Mesenchymal stem cell (in vitro differentiated cells and primary cell): ENCODE data around the gene FANCI.

ENCODE experiments used
- DNase-seq: peaks from one replicate; pipeline ENCODE4 v3.0.0-alpha.2; 2013
- H2AFZ ChIP-seq: one replicate; pipeline ENCODE4 v1.6.1; 2013; ENCODE audit warnings: low read depth, mild to moderate bottlenecking, control low read depth, inconsistent platforms, low read length, moderate library complexity
- H2AK5ac ChIP-seq: 2 replicates; pipeline ENCODE4 v1.6.1; 2013; ENCODE audit warnings: low read length, moderate library complexity, mild to moderate bottlenecking, inconsistent platforms; ENCODE audit not compliant: severe bottlenecking
- H2BK120ac ChIP-seq: one replicate; pipeline ENCODE4 v1.6.1; 2013; ENCODE audit warnings: low read depth, mild to moderate bottlenecking, inconsistent platforms, low read length, moderate library complexity
- H2BK12ac ChIP-seq, 2 experiments: one replicate each; pipeline ENCODE4 v1.6.1; 2013; ENCODE audit warnings: inconsistent platforms in 2 of 2, low read length in 2 of 2, mild to moderate bottlenecking in 2 of 2, moderate library complexity in 2 of 2, control low read depth in 1 of 2
- H2BK15ac ChIP-seq: one replicate; pipeline ENCODE4 v1.6.1; 2013; ENCODE audit warnings: mild to moderate bottlenecking, low read depth, inconsistent platforms; ENCODE audit not compliant: poor library complexity, severe bottlenecking
- H2BK5ac ChIP-seq: 2 replicates; pipeline ENCODE4 v1.6.1; 2013; ENCODE audit warnings: low read depth, mild to moderate bottlenecking, low read length, control low read depth, inconsistent platforms; ENCODE audit not compliant: poor library complexity, severe bottlenecking
- H3K14ac ChIP-seq, 2 experiments: one replicate each; pipeline ENCODE4 v1.6.1; 2013; ENCODE audit warnings: inconsistent platforms in 2 of 2, low read length in 2 of 2, control low read depth in 1 of 2, mild to moderate bottlenecking in 1 of 2, moderate library complexity in 1 of 2
- H3K18ac ChIP-seq, 2 experiments: one replicate each; pipeline ENCODE4 v1.6.1; 2013; ENCODE audit warnings: inconsistent platforms in 2 of 2, low read length in 2 of 2, control low read depth in 1 of 2, low read depth in 1 of 2, mild to moderate bottlenecking in 1 of 2
- H3K23ac ChIP-seq, 2 experiments: one replicate each; pipeline ENCODE4 v1.6.1; 2013; ENCODE audit warnings: inconsistent platforms in 2 of 2, low read length in 2 of 2, mild to moderate bottlenecking in 2 of 2, moderate library complexity in 2 of 2, control low read depth in 1 of 2
- H3K27ac ChIP-seq: 2 replicates; pipeline ENCODE4 v1.5.1; 2013; ENCODE audit warnings: mild to moderate bottlenecking, moderate library complexity, low read length, control low read depth, inconsistent platforms; ENCODE audit not compliant: poor library complexity, severe bottlenecking
- H3K27me3 ChIP-seq, 2 experiments: 2 replicates each; pipeline versions ENCODE4 v1.6.1 to v1.7.0; 2013; ENCODE audit warnings: low read length in 2 of 2, mild to moderate bottlenecking in 2 of 2, moderate library complexity in 2 of 2, control low read depth in 1 of 2, inconsistent platforms in 1 of 2; ENCODE audit not compliant: control insufficient read depth in 1 of 2, insufficient read depth in 1 of 2
- H3K36me3 ChIP-seq, 2 experiments: 2 replicates each; pipeline versions ENCODE4 v1.6.1 to v1.7.0; 2013; ENCODE audit warnings: low read length in 2 of 2, control low read depth in 1 of 2, inconsistent platforms in 1 of 2, low read depth in 1 of 2, mild to moderate bottlenecking in 1 of 2; ENCODE audit not compliant: insufficient read depth in 2 of 2, control insufficient read depth in 1 of 2
- H3K4ac ChIP-seq, 2 experiments: one replicate each; pipeline ENCODE4 v1.6.1; 2013; ENCODE audit warnings: inconsistent platforms in 2 of 2, low read length in 2 of 2, mild to moderate bottlenecking in 2 of 2, moderate library complexity in 2 of 2, control low read depth in 1 of 2, low read depth in 1 of 2
- H3K4me1 ChIP-seq: 2 replicates; pipeline ENCODE4 v1.6.1; 2013; ENCODE audit warnings: low read depth, low read length, control low read depth; ENCODE audit not compliant: control insufficient read depth, insufficient read depth
- H3K4me2 ChIP-seq: 2 replicates; pipeline ENCODE4 v1.6.1; 2013; ENCODE audit warnings: low read length, mild to moderate bottlenecking, inconsistent platforms; ENCODE audit not compliant: poor library complexity, severe bottlenecking
- H3K4me3 ChIP-seq, 2 experiments: 2 replicates each; pipeline versions ENCODE4 v1.5.1 to v1.7.0; 2013; ENCODE audit warnings: low read length in 2 of 2, mild to moderate bottlenecking in 2 of 2, control low read depth in 1 of 2, low read depth in 1 of 2; ENCODE audit not compliant: insufficient read depth in 1 of 2
- H3K79me1 ChIP-seq: replicated peaks from 2 replicates; pipeline ENCODE4 v1.6.1; 2013; ENCODE audit warnings: mild to moderate bottlenecking, control low read depth, low read length, inconsistent platforms; ENCODE audit not compliant: poor library complexity, severe bottlenecking
- H3K9ac ChIP-seq: 2 replicates; pipeline ENCODE4 v1.7.0; 2013; ENCODE audit warnings: mild to moderate bottlenecking, low read length, moderate library complexity
- H3K9me3 ChIP-seq: 2 replicates; pipeline ENCODE4 v1.7.0; 2013; ENCODE audit warnings: mild to moderate bottlenecking, low read length; ENCODE audit not compliant: control insufficient read depth
- H4K8ac ChIP-seq: one replicate; pipeline ENCODE4 v1.6.1; 2013; ENCODE audit warnings: inconsistent platforms, mild to moderate bottlenecking, low read length, moderate library complexity
- H4K91ac ChIP-seq: one replicate; pipeline ENCODE4 v1.6.1; 2013; ENCODE audit warnings: mild to moderate bottlenecking, low read length, inconsistent platforms
- WGBS: methylation state at CpG from one replicate; pipeline ENCODE4 v1.1.7; 2013; ENCODE audit warnings: mixed read lengths; 5-methylcytosine and 5-hydroxymethylcytosine counted together

Gene FANCI

GRCh38 chr15:89205991-89206585, 37.7 kb upstream of the FANCI start:
- H2BK5ac ChIP-seq = no peak overlapping the region
- H3K4me3 ChIP-seq = no peak overlapping the region
- no peak overlapping the region for H2BK12ac ChIP-seq
- H3K4ac ChIP-seq = no peak overlapping the region
- H3K4me1 ChIP-seq = no peaks in the 10 kb centered on the region
- H2BK15ac ChIP-seq = no peak overlapping the region
- H3K4me2 ChIP-seq = no peak overlapping the region
- no peak overlapping the region for H3K27ac ChIP-seq
- H3K9ac ChIP-seq = no peak overlapping the region
- no peak overlapping the region for H3K14ac ChIP-seq
- H3K23ac ChIP-seq = no peak overlapping the region
- no peak overlapping the region for H2AFZ ChIP-seq
- peaks cover 3 to 4% of the 10 kb centered on the region in 2 experiments for H3K36me3 ChIP-seq
- no peak overlapping the region for H4K8ac ChIP-seq
- H3K9me3 ChIP-seq = no peaks in the 10 kb centered on the region
- no peaks in the 10 kb centered on the region for H3K79me1 ChIP-seq
- 83% methylated on average over 14 of the region's 14 CpGs for WGBS
- H3K18ac ChIP-seq = no peak overlapping the region
- no peak overlapping the region for H2AK5ac ChIP-seq
- H4K91ac ChIP-seq = no peak overlapping the region
- H2BK120ac ChIP-seq = no peak overlapping the region
- no peak for DNase-seq
- peaks cover 0 to 9% of the 10 kb centered on the region in 2 experiments for H3K27me3 ChIP-seq

DNA sequence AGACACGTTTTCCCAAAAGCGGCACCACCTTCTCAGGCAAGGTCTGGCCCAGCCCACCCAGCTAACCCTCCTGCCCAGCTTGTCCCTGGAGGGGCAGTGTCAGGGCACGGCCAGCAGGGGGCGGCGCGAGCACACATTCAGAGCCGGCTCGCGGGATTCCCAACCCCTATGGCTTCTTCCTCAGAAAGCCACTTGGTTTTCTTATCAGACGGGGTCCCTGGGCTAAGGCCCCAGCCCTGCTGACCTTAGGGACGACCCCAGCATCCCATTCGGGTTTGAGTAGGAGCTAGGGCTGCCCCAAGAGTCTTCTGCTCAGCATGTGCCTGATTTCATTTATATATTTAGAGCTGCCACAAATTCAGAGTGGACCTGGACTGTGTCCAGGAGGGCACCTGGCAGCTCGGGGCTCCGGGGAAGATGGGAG, 36.9 kb upstream of the FANCI start:
- H2AK5ac ChIP-seq = no peak overlapping the region
- no peaks in the 10 kb centered on the region for H3K9me3 ChIP-seq
- no peak overlapping the region for H2AFZ ChIP-seq
- no peak overlapping the region for H2BK120ac ChIP-seq
- no peak overlapping the region for H3K18ac ChIP-seq
- H3K9ac ChIP-seq = peak overlapping the region; percentile 70
- H3K14ac ChIP-seq = no peak overlapping the region
- peak; percentile 66 for DNase-seq
- H4K91ac ChIP-seq = no peak overlapping the region
- H3K23ac ChIP-seq = no peak overlapping the region
- H3K4me3 ChIP-seq = peak overlapping the region in 1 of 2 experiments; percentile 60
- H3K79me1 ChIP-seq = no peaks in the 10 kb centered on the region
- H3K27ac ChIP-seq = no peak overlapping the region
- H2BK12ac ChIP-seq = no peak overlapping the region
- H4K8ac ChIP-seq = no peak overlapping the region
- peaks cover 0 to 14% of the 10 kb centered on the region in 2 experiments for H3K27me3 ChIP-seq
- H3K36me3 ChIP-seq = no peaks in the 10 kb centered on the region
- no peaks in the 10 kb centered on the region for H3K4me1 ChIP-seq
- no peak overlapping the region for H2BK15ac ChIP-seq
- H3K4ac ChIP-seq = no peak overlapping the region
- H2BK5ac ChIP-seq = no peak overlapping the region
- H3K4me2 ChIP-seq = peak overlapping the region; percentile 33
- 9% methylated on average over 14 of the region's 14 CpGs for WGBS

- Histone ChIP-seq H3K27me3 (peaks cover 0 to 14% of the 10 kb centered on the region in 2 experiments), H3K79me1 (no peaks in the 10 kb centered on the region), H2BK5ac (no peak overlapping the region), H4K91ac (no peak overlapping the region), H2AK5ac (no peak overlapping the region), H3K23ac (no peak overlapping the region), H2BK12ac (no peak overlapping the region), H2BK120ac (no peak overlapping the region), H3K9ac (no peak overlapping the region), H2BK15ac (no peak overlapping the region), H3K9me3 (no peaks in the 10 kb centered on the region), H3K14ac (no peak overlapping the region), H3K4me3 (no peak overlapping the region), H2AFZ (no peak overlapping the region), H3K27ac (no peak overlapping the region), H4K8ac (no peak overlapping the region), H3K36me3 (no peaks in the 10 kb centered on the region), H3K4me1 (no peaks in the 10 kb centered on the region), H3K18ac (no peak overlapping the region), H3K4ac (no peak overlapping the region), H3K4me2 (no peak overlapping the region)
- DNase-seq = no peak
Measured at GRCh38 chr15:89208256-89208655, 35.5 kb upstream of the FANCI start.

- Histone ChIP-seq H3K79me1 (no peaks in the 10 kb centered on the region), H3K36me3 (no peaks in the 10 kb centered on the region), H2BK5ac (no peak overlapping the region), H3K18ac (no peak overlapping the region), H3K14ac (no peak overlapping the region), H3K9ac (no peak overlapping the region), H2BK12ac (no peak overlapping the region), H4K91ac (no peak overlapping the region), H3K9me3 (no peaks in the 10 kb centered on the region), H3K4ac (no peak overlapping the region), H2BK120ac (no peak overlapping the region), H3K4me1 (no peaks in the 10 kb centered on the region), H3K4me2 (no peak overlapping the region), H3K4me3 (no peak overlapping the region), H2BK15ac (no peak overlapping the region), H3K23ac (no peak overlapping the region), H2AFZ (no peak overlapping the region), H4K8ac (no peak overlapping the region), H3K27me3 (peaks cover 0 to 9% of the 10 kb centered on the region in 2 experiments), H2AK5ac (no peak overlapping the region), H3K27ac (no peak overlapping the region)
- 76% methylated on average over 1 of the region's 1 CpG for WGBS
- DNase-seq = no peak
Measured at GRCh38 chr15:89209057-89209456, 34.7 kb upstream of the FANCI start.
